Anterior cingulate cortex (tissue), 58 donors: ENCODE results near the gene DCTN4.
"Not testable (repeated sequence)": the region's sequence is repeated elsewhere in the genome, so short reads cannot be mapped to it uniquely, and the experiment has no call there.

Experiments
- DNase-seq, 58 donors: peaks; one replicate each; lab custom pipeline; 2025; lab: John Stamatoyannopoulos, UW

Gene DCTN4

GRCh38 chr5:150758531-150759333 is at the start of gene DCTN4:
Gene DCTN4, minus strand, starts transcription at chr5:150759017. Its CDS starts 24 bp downstream, at chr5:150758993.
- peak; percentile 91 to 100 (median 97) for DNase-seq

GRCh38 chr5:150804388-150804787 is 45.6 kb upstream of the DCTN4 start:
- DNase-seq: no peak

GRCh38 chr5:150801117-150801927 is 42.5 kb upstream of the DCTN4 start:
- peak in 5 of 58 donors; percentile 17 to 55 (median 44) for DNase-seq

GRCh38 chr5:150797384-150797783 is 38.6 kb upstream of the DCTN4 start:
- no peak for DNase-seq

GRCh38 chr5:150794927-150795326 is 36.1 kb upstream of the DCTN4 start:
- DNase-seq: no peak

- not testable (repeated sequence) for DNase-seq
These were observed 34.6 kb upstream of the DCTN4 start for GRCh38 chr5:150793423-150793888.

GRCh38 chr5:150791536-150791935 is 32.7 kb upstream of the DCTN4 start:
- no peak for DNase-seq

GRCh38 chr5:150789943-150790611 is 31.3 kb upstream of the DCTN4 start:
- no peak for DNase-seq

GRCh38 chr5:150789450-150789849 is 30.6 kb upstream of the DCTN4 start:
- DNase-seq: no peak

GRCh38 chr5:150788977-150789376 is 30.2 kb upstream of the DCTN4 start:
- no peak for DNase-seq

GRCh38 chr5:150787656-150788055 is 28.8 kb upstream of the DCTN4 start:
- no peak for DNase-seq

GRCh38 chr5:150786876-150787275 is 28.1 kb upstream of the DCTN4 start:
- no peak for DNase-seq

- DNase-seq: no peak
These were observed 27.1 kb upstream of the DCTN4 start for GRCh38 chr5:150785950-150786349.

- peak in 3 of 58 donors; percentile 8 to 28 (median 24) for DNase-seq
These were observed 24.7 kb upstream of the DCTN4 start for GRCh38 chr5:150783422-150783928.

GRCh38 chr5:150782850-150783249 is 24.0 kb upstream of the DCTN4 start:
- DNase-seq: no peak

GRCh38 chr5:150781706-150782614 is 23.1 kb upstream of the DCTN4 start:
- DNase-seq: no peak

- no peak for DNase-seq
These were observed 22.0 kb upstream of the DCTN4 start for GRCh38 chr5:150780816-150781221.

GRCh38 chr5:150780187-150780692 is 21.4 kb upstream of the DCTN4 start:
- DNase-seq: no peak
